HG03575 (cell line): ENCODE results near the gene NME9.

Experiments
- ATAC-seq: cut with Tn5 transposase; IDR thresholded peaks from one replicate; pipeline ENCODE4 v1.9.1; 2021; ENCODE audit not compliant: unreplicated experiment, insufficient number of reproducible peaks, low FRiP score; ENCODE audit errors: extremely low read depth

NME9 gene

GRCh38 chr3:138300647-138301046 lies 29.0 kb downstream of the NME9 start:
- no peak for ATAC-seq

- no peak for ATAC-seq
These were observed 31.8 kb downstream of the NME9 start for GRCh38 chr3:138297876-138298275.

- no peak for ATAC-seq
These were observed 32.5 kb downstream of the NME9 start for GRCh38 chr3:138297059-138297607.

DNA sequence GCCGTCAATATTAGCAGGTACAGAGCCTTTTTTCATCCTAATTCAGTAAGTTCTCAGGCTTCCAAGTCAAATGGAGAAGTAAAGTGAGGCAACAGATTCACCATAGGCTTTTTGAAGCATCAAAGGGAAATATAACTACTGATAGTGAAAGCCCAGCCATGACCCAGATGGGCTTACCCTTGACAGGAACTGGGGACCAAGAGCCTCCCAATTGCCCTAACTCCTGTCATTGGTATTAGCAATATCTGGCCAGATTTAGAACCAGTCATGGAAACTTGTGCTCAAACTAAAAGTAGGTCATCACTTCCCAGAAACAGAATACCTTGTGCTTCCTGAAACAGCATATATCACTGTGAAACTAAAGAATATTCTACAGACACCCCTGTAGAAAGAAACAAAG lies 33.0 kb downstream of the NME9 start:
- no peak for ATAC-seq

DNA sequence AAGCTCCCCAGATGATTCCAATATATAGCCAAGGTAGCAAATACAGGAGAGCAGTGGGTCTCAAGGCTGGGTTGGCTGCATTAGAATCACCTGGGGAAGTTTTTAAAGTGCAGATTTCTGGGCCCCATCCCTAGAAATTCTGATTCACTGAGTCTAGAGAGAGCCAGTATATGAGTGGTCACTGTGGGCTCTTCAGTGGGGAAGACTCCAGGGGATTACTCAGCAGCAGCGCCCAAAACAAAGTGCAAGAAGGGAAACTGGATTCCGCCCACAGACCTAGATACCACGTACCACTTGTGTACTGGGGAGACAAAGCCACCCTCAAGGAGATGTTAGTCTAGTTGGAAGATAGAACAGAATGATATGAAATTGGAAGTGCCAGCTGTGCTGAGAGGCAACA lies 40.0 kb downstream of the NME9 start:
- ATAC-seq: no peak

DNA sequence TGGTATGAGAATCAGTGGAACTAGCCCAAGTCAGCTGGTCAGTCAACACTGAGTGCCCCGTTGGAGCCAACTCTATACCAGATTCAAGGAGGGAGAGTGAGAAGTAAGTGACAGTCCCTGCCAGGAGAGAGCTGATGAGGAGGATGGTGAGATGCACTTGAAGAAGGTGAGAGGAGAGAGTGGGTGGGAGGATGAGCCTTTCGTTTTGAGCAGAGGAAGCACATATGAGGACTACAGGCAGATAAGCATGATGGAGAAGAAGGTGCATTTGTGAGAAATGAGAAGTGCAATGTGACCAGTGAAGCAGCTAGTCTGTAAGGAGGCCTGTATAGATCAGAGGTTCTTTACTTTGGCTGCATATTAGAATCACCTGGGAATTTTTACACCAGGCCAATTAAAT lies 40.4 kb downstream of the NME9 start:
- no peak for ATAC-seq

- no peak for ATAC-seq
These were observed 44.6 kb downstream of the NME9 start for GRCh38 chr3:138284957-138285477.

DNA sequence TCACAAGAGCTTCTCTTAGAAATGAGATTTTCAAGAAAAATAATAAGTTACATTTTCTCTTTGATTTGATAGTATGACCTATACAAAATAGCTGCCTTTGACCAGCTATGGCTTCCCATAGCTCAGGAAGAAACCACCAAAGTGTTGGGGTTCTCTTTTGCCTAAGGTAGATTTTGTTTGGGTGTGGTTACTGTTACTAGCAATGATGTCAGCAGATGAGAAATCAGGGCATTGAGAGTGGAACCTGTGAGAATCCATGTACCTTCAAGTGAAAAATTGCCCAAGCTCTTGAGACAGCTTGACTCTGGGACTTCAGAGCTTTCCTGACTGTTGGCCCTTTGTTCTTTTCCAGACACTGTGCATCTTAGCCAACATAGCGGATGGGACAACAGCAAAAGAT lies 45.6 kb downstream of the NME9 start:
- no peak for ATAC-seq

DNA sequence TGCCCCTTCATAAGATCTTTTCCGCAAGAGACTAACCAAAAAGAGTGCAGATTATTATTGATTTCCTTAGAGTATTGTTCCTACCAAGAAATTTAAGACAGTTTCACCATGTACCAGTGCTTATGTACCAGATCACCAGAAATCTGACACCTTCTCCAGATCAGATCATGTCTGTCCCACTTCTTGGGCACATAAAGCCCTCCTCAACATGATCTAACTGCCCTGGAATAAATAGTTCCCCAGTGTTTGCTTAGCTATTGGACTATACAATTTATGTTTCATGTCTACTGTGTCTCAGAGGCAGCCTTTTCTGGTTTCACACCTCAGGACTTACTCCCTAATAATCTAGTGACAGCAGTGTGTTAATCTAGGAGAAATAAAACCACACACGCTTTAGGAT lies 46.8 kb downstream of the NME9 start:
- ATAC-seq: no peak

- no peak for ATAC-seq
These were observed 48.1 kb downstream of the NME9 start for GRCh38 chr3:138281561-138281960.

DNA sequence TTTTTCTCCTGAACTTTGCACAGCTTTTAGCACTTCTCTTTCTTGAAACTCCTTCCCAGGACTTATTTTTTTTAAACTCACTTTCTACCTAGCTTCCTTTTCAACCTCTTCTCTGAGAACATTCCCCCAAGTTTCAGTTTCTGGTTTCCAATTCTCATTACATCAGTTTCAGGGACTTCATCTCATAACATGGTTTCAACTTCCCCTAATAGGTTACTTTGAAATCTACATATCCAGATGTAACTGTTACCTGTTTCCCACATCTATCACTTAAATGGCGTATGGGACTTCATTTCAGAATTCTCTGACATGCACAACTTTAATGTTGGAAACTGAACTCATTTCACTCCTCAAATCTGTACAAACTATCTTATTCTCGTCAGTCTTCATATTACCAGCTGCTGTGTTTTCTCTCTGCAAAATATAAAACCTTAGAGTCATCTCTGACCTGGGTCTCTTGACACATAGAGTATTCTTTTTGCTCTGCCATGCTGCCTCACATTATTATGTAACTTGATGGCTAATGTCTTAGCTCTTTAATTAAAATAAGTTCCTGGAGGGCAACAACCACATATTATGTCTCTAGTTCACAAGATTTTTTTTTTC lies 58.4 kb downstream of the NME9 start:
- ATAC-seq: no peak

GRCh38 chr3:138270245-138270644 lies 59.4 kb downstream of the NME9 start:
- no peak for ATAC-seq

- ATAC-seq: no peak
These were observed 62.6 kb downstream of the NME9 start for GRCh38 chr3:138267083-138267482.

DNA sequence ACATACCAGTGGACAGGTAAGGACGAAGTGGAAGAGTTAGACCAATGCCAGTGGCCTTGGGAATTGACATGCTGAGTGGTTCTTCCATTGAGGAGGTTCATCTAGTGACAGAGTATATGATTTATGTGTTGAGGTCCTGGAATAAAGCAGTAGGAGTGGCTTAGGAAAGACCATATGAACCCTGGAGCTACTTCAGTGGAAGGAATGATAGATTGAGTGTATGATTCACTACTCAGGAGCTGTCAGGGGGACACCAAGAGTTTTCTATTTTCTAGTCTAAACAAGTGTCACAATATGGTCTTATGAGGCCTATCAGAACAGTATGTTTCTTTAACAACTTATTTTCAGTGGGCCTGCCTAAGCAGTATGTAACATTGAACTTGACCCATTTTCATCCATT lies 63.9 kb downstream of the NME9 start:
- no peak for ATAC-seq

- ATAC-seq: no peak
These were observed 66.5 kb downstream of the NME9 start for GRCh38 chr3:138263104-138263503.

- no peak for ATAC-seq
These were observed 69.0 kb downstream of the NME9 start for GRCh38 chr3:138260611-138261010.

- no peak for ATAC-seq
These were observed 70.5 kb downstream of the NME9 start for GRCh38 chr3:138259126-138259525.

GRCh38 chr3:138257986-138258385 lies 71.7 kb downstream of the NME9 start:
- no peak for ATAC-seq

- ATAC-seq: no peak
These were observed 73.6 kb downstream of the NME9 start for GRCh38 chr3:138256022-138256421.

GRCh38 chr3:138254216-138254615 lies 75.4 kb downstream of the NME9 start:
- ATAC-seq: no peak

DNA sequence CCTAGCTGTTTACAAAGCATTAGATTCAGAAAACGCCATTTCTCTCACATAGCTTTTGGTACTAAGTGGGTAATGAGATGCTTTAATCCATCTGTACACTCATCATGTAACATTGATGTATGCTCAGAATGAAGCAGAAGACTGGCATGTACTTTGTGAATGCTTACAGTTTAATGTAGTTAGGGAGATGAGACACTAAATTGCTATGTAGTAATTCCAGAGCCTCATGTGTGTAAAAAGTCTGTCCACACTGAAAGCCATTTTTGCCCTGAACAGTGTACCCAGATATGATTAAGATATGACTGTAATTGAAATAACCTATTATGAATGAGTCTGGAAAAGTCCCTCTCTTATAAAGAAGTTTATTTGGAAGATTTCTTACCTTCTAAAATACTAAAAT lies 76.0 kb downstream of the NME9 start:
- ATAC-seq: no peak
